ENCODE measurements around the gene CLPTM1.
A peak's percentile ranks its signal among the peaks of the same experiment; 100 is the strongest.

The CLPTM1 gene

GRCh38 chr19:44942067-44942571 lies 13.1 kb upstream of the CLPTM1 start, which contains the start of gene APOC4:
TSS of gene APOC4 (plus strand) at chr19:44942237. CDS start at chr19:44942278, 41 bp downstream.
- no peak for TF ChIP-seq CTCF (IDR thresholded peaks at IDR 0.05; ENCODE audit: unreplicated experiment in 3 of 3)
- H3K4me3 Mint-ChIP-seq = no peak within 1 kb of the TSS
- no peaks in the 10 kb centered on the region for H3K36me3 Mint-ChIP-seq (ENCODE audit: low read depth)
- H3K4me1 Mint-ChIP-seq = no peaks in the 10 kb centered on the region
- H3K27me3 Mint-ChIP-seq (ENCODE audit: low read depth) = no peaks in the 10 kb centered on the region
- no peaks in the 10 kb centered on the region for H3K9me3 Mint-ChIP-seq
- H3K27ac Mint-ChIP-seq = peak within 1 kb of the TSS in 1 of 3 experiments; percentile 5

- peaks cover 3% of the 10 kb centered on the region for H3K36me3 Mint-ChIP-seq (ENCODE audit: low read depth)
- H3K9me3 Mint-ChIP-seq = no peaks in the 10 kb centered on the region
- H3K4me1 Mint-ChIP-seq = no peaks in the 10 kb centered on the region
- no peaks in the 10 kb centered on the region for H3K27me3 Mint-ChIP-seq (ENCODE audit: low read depth)
- no peak for TF ChIP-seq CTCF (IDR thresholded peaks at IDR 0.05; ENCODE audit: unreplicated experiment in 3 of 3)
- no peak overlapping the region for H3K4me3 Mint-ChIP-seq
- no peak overlapping the region for H3K27ac Mint-ChIP-seq
Measured at GRCh38 chr19:44943801-44944249, 11.4 kb upstream of the CLPTM1 start.

GRCh38 chr19:44947041-44947581 lies 8.1 kb upstream of the CLPTM1 start:
- peaks cover 3% of the 10 kb centered on the region for H3K36me3 Mint-ChIP-seq (ENCODE audit: low read depth)
- H3K4me3 Mint-ChIP-seq = no peak overlapping the region
- TF ChIP-seq CTCF (IDR thresholded peaks at IDR 0.05; ENCODE audit: unreplicated experiment in 3 of 3) = no peak
- H3K9me3 Mint-ChIP-seq = no peaks in the 10 kb centered on the region
- peaks cover 6% of the 10 kb centered on the region for H3K4me1 Mint-ChIP-seq
- H3K27ac Mint-ChIP-seq = no peak overlapping the region
- no peaks in the 10 kb centered on the region for H3K27me3 Mint-ChIP-seq (ENCODE audit: low read depth)

- H3K9me3 Mint-ChIP-seq = no peaks in the 10 kb centered on the region
- no peak overlapping the region for H3K4me3 Mint-ChIP-seq
- H3K27ac Mint-ChIP-seq = no peak overlapping the region
- no peaks in the 10 kb centered on the region for H3K27me3 Mint-ChIP-seq (ENCODE audit: low read depth)
- H3K36me3 Mint-ChIP-seq (ENCODE audit: low read depth) = peaks cover 3% of the 10 kb centered on the region
- peaks cover 6% of the 10 kb centered on the region for H3K4me1 Mint-ChIP-seq
- TF ChIP-seq CTCF (IDR thresholded peaks at IDR 0.05; ENCODE audit: unreplicated experiment in 3 of 3) = no peak
Measured at GRCh38 chr19:44948237-44948636, 6.9 kb upstream of the CLPTM1 start.

GRCh38 chr19:44948763-44949374 lies 6.3 kb upstream of the CLPTM1 start:
- TF ChIP-seq CTCF (IDR thresholded peaks at IDR 0.05; ENCODE audit: unreplicated experiment in 3 of 3) = no peak
- no peaks in the 10 kb centered on the region for H3K9me3 Mint-ChIP-seq
- no peak overlapping the region for H3K4me3 Mint-ChIP-seq
- no peak overlapping the region for H3K27ac Mint-ChIP-seq
- no peaks in the 10 kb centered on the region for H3K27me3 Mint-ChIP-seq (ENCODE audit: low read depth)
- H3K4me1 Mint-ChIP-seq = peaks cover 6% of the 10 kb centered on the region
- H3K36me3 Mint-ChIP-seq (ENCODE audit: low read depth) = peaks cover 3% of the 10 kb centered on the region

GRCh38 chr19:44949550-44949949 lies 5.6 kb upstream of the CLPTM1 start:
- Mint-ChIP-seq H3K9me3 (no peaks in the 10 kb centered on the region), H3K4me1 (peaks cover 7% of the 10 kb centered on the region), H3K27ac (no peak overlapping the region), H3K27me3 (ENCODE audit: low read depth) (no peaks in the 10 kb centered on the region), H3K4me3 (no peak overlapping the region), H3K36me3 (ENCODE audit: low read depth) (peaks cover 3% of the 10 kb centered on the region)
- no peak for TF ChIP-seq CTCF (IDR thresholded peaks at IDR 0.05; ENCODE audit: unreplicated experiment in 3 of 3)

Measured in nephron (organoid).